ENCODE data around the gene OBP2A. TPM values are rescaled to one million over a fixed set of nuclear protein-coding genes. Genes with fewer than 3 reads are reported as not detected.

Gene OBP2A
- total RNA-seq, 4 donors from 2014 or later: not detected

DNA sequence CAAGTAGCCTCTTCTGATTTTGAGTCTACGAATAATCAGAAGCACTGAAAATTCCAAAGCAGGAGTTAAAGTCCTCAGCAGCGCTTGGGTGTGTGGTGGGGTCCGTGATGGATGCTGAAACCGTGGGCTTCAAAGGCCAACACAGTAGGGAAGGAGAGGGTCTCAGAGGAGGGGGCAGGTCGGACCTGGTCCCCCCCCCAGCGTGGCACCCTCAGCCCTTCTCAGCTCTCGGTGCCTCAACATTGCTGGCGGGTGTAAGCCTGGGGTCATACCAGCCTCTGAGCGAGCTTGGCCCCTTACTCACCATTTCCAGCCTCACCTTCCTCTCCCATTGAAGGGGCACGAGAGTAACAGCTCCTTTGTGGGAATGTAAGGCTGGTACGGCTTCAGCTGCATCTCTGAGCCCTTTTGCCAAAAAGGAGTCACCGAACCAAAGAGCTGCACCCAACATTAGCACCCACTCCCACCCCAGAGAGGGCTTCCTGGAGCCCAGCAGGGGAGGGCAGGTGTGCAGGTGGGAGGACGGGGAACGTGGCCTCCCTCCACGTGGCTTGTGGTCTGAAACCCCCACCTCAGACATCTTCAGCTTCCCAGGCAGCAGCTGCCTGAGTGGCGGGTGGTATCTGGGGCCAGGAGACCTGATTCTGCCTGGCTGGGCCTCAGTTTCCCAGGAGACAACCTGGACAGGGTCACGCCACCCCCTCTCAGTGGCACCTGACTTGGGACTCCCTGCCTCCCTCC lies 31.4 kb upstream of the OBP2A start:
- TF ChIP-seq EP300 (IDR thresholded peaks at IDR 0.05) (no peak), POLR2A (IDR thresholded peaks at IDR 0.05) (no peak)
- TF ChIP-seq, protein P1, sequence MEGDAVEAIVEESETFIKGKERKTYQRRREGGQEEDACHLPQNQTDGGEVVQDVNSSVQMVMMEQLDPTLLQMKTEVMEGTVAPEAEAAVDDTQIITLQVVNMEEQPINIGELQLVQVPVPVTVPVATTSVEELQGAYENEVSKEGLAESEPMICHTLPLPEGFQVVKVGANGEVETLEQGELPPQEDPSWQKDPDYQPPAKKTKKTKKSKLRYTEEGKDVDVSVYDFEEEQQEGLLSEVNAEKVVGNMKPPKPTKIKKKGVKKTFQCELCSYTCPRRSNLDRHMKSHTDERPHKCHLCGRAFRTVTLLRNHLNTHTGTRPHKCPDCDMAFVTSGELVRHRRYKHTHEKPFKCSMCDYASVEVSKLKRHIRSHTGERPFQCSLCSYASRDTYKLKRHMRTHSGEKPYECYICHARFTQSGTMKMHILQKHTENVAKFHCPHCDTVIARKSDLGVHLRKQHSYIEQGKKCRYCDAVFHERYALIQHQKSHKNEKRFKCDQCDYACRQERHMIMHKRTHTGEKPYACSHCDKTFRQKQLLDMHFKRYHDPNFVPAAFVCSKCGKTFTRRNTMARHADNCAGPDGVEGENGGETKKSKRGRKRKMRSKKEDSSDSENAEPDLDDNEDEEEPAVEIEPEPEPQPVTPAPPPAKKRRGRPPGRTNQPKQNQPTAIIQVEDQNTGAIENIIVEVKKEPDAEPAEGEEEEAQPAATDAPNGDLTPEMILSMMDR (IDR thresholded peaks at IDR 0.05): no peak
- no peak for DNase-seq (ENCODE audit: low spot score in 2 of 2)
- WGBS, 2 donors: 76 to 84% methylated on average over 11 to 17 of the region's 17 CpGs

DNA sequence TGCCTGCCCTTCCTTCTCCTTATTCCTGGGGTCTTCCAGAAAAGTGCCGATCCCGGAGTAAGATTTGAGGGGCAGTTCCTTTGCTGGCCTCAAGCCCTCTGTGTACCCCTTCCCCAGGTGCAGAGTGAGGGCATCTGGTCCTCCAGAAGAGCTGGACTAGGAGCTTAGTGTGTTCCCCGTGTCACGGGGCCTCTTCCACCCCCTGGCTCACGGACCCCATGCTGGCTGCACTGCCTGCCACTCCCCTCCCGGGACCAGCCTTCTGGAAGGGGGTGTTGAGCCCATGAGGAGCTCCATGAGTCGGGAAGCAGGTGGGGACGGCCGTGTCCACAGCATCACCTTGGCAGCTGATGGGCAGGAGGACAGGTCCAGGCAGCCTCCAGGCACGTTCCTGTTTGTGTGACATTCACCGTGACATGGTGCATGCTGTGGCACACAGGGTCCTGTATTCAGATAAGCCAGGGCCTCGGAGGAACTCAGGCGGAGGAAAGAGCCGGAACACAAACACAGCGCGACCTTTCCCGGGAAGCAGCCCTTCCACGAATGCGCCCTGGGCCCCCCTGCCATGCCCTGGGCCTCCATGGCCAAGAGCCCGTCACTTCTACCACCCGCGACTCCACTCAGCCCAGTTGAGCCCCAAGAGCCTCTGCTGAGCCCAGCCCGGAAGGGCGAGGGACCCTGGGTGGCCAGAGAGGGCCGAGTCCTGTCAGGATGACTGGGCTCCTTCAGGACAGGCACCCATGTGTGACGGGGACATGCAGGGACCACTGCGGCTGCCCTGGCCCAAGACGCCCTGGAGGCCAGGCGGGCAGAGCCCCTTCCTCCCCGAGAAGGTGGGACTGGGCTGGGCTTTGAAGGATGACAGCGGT lies 30.6 kb upstream of the OBP2A start:
- Histone ChIP-seq H3K27me3 (peaks cover 0 to 6% of the 10 kb centered on the region in 2 donors), H3K36me3 (no peaks in the 10 kb centered on the region), H3K4me1 (no peaks in the 10 kb centered on the region), H3K9me3 (no peaks in the 10 kb centered on the region), H3K4me3 (no peak overlapping the region), H3K27ac (no peak overlapping the region)
- 75 to 90% methylated on average over 26 to 29 of the region's 31 CpGs for WGBS, 2 donors
- no peak for TF ChIP-seq POLR2A (IDR thresholded peaks at IDR 0.05)
- TF ChIP-seq, protein P1 (IDR thresholded peaks at IDR 0.05): no peak
- DNase-seq (ENCODE audit: low spot score in 2 of 2): no peak

More for the DNA sequence above, 31.4 kb upstream of the OBP2A start:
- Histone ChIP-seq H3K9me3 (peaks cover 0 to 6% (median 0%) of the 10 kb centered on the region in 4 donors), H3K36me3 (no peaks in the 10 kb centered on the region), H3K4me3 (no peak overlapping the region), H3K4me1 (no peaks in the 10 kb centered on the region), H3K27ac (no peak overlapping the region), H3K27me3 (peaks cover 0 to 6% of the 10 kb centered on the region in 2 donors)

DNA sequence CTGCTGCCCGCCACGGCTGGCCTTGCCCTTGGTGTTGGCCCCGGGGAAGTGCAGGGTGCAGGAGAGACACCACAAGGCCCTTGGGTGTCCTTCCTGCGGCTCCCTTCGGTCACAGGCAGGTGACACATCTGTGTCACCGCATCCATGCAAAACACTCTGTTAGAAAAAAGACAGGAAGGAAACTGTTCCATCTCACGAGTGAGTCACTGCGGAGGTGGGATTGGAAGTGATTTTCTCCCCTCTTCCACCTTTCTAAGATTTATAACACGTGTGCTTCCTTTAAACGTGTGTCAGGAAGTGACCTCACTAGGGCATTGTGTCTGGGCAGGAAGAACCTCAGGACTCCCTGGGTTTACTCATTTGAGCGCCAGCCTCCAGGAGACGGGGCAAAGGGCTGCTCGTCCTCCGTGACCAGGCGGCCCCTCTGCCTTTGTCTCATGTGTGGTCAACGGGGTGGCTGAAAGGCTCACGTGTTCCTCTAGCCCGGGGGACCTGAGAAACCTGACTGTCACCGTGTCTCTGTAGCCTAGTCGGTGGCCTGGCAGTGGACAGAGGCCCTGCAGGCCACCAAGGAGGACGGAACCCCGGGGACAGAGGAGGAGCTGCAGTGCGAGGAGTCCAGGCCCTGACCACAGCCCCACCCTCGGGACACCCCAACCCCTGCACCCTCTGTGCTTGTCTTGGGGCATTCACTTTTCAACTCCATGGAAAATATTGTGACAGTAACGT lies 29.6 kb upstream of the OBP2A start:
- Histone ChIP-seq H3K27ac (no peak overlapping the region), H3K9me3 (no peaks in the 10 kb centered on the region), H3K4me3 (no peak overlapping the region), H3K4me1 (no peaks in the 10 kb centered on the region), H3K36me3 (no peaks in the 10 kb centered on the region), H3K27me3 (peaks cover 0 to 10% of the 10 kb centered on the region in 2 donors)
- TF ChIP-seq, protein P1 (IDR thresholded peaks at IDR 0.05): no peak
- no peak for TF ChIP-seq POLR2A (IDR thresholded peaks at IDR 0.05)
- TF ChIP-seq EP300 (IDR thresholded peaks at IDR 0.05): no peak
- WGBS, 2 donors: 76 to 78% methylated on average over 20 to 22 of the region's 25 CpGs
- no peak for DNase-seq (ENCODE audit: low spot score in 2 of 2)

DNA sequence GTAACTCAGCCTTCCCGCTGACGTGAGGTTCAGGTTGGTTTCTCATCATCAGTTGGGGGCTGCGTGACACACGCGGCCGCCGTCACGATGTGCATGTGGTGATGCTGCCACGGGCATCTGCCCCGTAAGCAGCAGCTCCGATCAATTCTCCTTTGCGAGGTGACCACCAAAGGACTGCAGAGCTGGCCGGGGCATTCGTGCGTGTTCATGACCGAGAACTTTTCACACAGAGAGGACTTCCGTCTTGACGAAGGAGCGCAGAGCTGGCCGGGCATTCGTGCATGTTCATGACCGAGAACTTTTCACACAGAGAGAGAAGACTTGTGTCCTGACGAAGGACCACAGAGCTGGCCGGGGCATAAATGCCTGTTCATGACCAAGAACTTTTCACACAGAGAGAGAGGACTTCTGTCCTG lies 28.5 kb upstream of the OBP2A start:
- Histone ChIP-seq H3K27me3 (peaks cover 0 to 21% of the 10 kb centered on the region in 2 donors), H3K9me3 (no peaks in the 10 kb centered on the region), H3K27ac (no peak overlapping the region), H3K4me3 (no peak overlapping the region), H3K4me1 (no peaks in the 10 kb centered on the region), H3K36me3 (no peaks in the 10 kb centered on the region)
- WGBS, 2 donors: 83 to 86% methylated on average over 24 of the region's 24 CpGs
- no peak for TF ChIP-seq EP300 (IDR thresholded peaks at IDR 0.05)
- TF ChIP-seq POLR2A (IDR thresholded peaks at IDR 0.05): no peak
- TF ChIP-seq, protein P1 (IDR thresholded peaks at IDR 0.05): no peak
- no peak for DNase-seq (ENCODE audit: low spot score in 2 of 2)

Measured in tibial nerve (tissue), 4 donors.